Effector memory CD8-positive, alpha-beta T cell (primary cell): Measurements from ENCODE around the gene SENP2.
"Not testable (repeated sequence)": the region's sequence is repeated elsewhere in the genome, so short reads cannot be mapped to it uniquely, and the experiment has no call there.

Experiments
- ATAC-seq: fragments of 150-1000 bp; cut with Tn5 transposase; replicated peaks from 2 replicates; pipeline ENCODE4 v1.10.0; 2021; ENCODE audit warnings: mild to moderate bottlenecking, moderate library complexity
- DNase-seq, 3 experiments: peaks; one replicate each; pipeline ENCODE4 v3.0.0; 2021
- H3K27ac Mint-ChIP-seq, 2 donors: one replicate each; pipeline ENCODE4 v1.8.0; 2022; ENCODE audit warnings: mild to moderate bottlenecking in 2 of 2, mixed read lengths in 2 of 2, moderate library complexity in 2 of 2
- H3K27me3 Mint-ChIP-seq, 2 donors: one replicate each; pipeline ENCODE4 v1.8.0; 2022; ENCODE audit warnings: mixed read lengths in 2 of 2
- H3K36me3 Mint-ChIP-seq: one replicate; pipeline ENCODE4 v1.8.0; 2022; ENCODE audit warnings: mild to moderate bottlenecking, moderate library complexity, mixed read lengths; ENCODE audit not compliant: insufficient read depth
- H3K4me1 Mint-ChIP-seq, 2 donors: one replicate each; pipeline ENCODE4 v1.8.0; 2022; ENCODE audit warnings: low read depth in 2 of 2, mixed read lengths in 2 of 2
- H3K4me3 Mint-ChIP-seq, 2 donors: one replicate each; pipeline ENCODE4 v1.8.0; 2022; ENCODE audit warnings: mild to moderate bottlenecking in 2 of 2, mixed read lengths in 2 of 2, moderate library complexity in 2 of 2
- H3K9me3 Mint-ChIP-seq, 2 donors: one replicate each; pipeline ENCODE4 v1.8.0; 2022; ENCODE audit warnings: mixed read lengths in 2 of 2

SENP2 gene

DNA sequence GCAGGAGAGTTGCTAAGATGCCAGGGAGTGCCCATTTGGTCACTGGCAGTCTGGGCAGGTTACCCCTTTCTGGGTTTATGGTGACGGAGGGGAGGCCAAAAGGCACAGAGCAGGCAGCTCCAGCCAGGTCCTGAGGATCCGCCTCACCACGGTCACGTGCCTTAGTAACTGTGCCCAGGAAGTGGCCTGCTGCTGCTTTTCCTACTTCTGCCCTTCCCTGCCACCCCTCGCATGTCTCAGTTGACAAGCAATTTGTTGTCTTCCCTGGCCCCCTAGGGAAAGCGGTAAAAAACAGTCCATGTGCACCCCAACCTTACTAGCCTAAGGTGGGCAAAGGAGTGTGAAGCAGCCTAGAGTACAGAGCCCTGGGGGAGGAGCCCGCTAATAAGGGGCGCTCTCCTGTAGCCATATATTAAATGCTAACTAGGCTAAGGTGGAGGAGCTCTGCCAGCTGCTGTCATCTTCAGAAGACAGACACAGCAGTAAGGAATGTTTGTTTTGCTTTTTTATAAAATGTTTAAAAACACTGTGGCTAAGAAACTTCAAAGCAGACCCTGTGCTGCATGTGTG, 24.6 kb upstream of the SENP2 start:
- ATAC-seq (no peak), DNase-seq (no peak)
- peaks cover 10 to 25% of the 10 kb centered on the region in 2 donors for H3K27me3 Mint-ChIP-seq
- H3K9me3 Mint-ChIP-seq: no peaks in the 10 kb centered on the region
- H3K4me3 Mint-ChIP-seq: no peak overlapping the region
- H3K36me3 Mint-ChIP-seq: peaks cover 3% of the 10 kb centered on the region
- H3K27ac Mint-ChIP-seq: no peak overlapping the region
- peaks cover 4 to 10% of the 10 kb centered on the region in 2 donors for H3K4me1 Mint-ChIP-seq

DNA sequence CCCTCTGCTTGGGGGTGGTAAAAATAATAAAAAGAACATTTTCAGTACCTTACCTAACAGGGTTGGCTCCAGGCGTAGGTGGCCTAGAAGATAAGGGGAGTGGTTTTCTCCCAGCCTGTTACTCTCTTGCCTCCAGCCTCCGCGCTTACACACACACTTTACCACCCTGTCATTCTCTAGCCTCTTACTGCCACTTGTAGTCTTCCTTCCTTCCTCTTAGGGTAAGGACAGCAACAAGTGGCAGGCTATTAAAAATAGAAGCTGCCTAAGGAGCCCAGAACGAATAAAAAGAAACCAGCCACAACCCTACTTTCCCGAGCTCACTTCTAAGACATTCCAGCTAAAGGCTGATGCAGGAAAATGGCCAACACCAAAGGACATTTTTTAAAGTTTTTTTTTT, 24.1 kb upstream of the SENP2 start:
- Mint-ChIP-seq H3K27ac (no peak overlapping the region), H3K4me3 (no peak overlapping the region)
- ATAC-seq: no peak

DNA sequence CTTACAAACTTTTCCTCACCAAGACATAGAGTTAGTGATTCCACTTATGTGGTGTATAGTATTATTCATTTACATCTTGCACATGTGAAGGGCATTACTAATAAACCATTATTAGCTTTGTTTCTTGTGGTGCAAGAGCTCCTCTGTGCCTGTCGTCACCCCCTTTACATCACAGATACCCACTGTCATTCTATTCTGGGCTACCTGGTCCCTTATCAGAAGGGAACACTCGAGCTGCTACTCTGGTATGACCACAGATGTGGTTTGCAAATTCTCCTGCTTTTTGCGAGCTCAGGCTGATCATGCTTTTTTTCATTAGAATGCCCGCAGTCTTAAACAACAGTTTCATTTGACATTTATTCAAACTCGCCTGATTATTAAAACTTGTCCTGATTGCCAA, 13.9 kb upstream of the SENP2 start:
- Mint-ChIP-seq H3K4me1 (peaks cover 4 to 7% of the 10 kb centered on the region in 2 donors), H3K27me3 (no peaks in the 10 kb centered on the region), H3K27ac (no peak overlapping the region), H3K4me3 (no peak overlapping the region), H3K36me3 (peaks cover 3% of the 10 kb centered on the region), H3K9me3 (no peaks in the 10 kb centered on the region)
- ATAC-seq (no peak), DNase-seq (no peak)

More for the DNA sequence above, 24.1 kb upstream of the SENP2 start:
- DNase-seq: no peak
- H3K9me3 Mint-ChIP-seq: no peaks in the 10 kb centered on the region
- H3K27me3 Mint-ChIP-seq: peaks cover 10 to 25% of the 10 kb centered on the region in 2 donors
- peaks cover 4 to 10% of the 10 kb centered on the region in 2 donors for H3K4me1 Mint-ChIP-seq
- peaks cover 3% of the 10 kb centered on the region for H3K36me3 Mint-ChIP-seq

DNA sequence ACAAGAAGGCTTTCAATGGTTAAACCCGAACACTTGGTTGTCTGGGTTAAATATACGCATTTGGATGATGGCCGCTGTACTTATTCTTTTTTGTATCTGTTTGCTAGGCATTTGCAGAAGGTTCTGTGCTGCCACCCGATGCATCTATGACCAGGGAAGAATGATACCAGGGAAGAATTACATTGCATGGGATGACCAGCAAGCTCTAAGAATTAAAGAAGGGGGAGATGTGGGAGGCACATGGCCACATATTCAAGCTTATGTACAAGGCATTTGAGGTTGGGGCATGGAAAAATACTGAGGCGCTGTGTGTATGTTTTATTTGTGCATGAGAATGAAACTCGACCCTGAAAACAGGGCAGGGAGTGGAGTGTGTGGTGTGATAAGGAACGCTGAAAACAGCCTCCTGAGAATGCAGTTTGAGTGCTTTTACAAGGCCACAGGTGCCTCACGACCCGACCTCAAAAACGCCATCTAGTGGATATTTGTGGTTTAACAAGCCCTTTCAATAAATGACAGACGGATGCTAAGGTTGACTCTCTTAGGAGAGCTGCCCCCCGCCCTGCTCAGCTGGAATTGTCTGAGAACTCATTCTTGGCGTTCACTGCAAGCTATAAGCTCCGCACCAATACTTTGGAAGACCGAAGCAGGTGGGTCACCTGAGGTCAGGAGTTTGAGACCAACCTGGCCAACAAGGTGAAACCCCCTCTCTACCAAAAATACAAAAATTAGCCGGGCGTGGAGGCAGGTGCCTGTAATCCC, 10.8 kb upstream of the SENP2 start:
- not testable (repeated sequence) for H3K36me3 Mint-ChIP-seq, H3K4me3 Mint-ChIP-seq, H3K27me3 Mint-ChIP-seq, H3K4me1 Mint-ChIP-seq, H3K9me3 Mint-ChIP-seq
- peak; percentile 54 to 61 (median 58) for DNase-seq
- H3K27ac Mint-ChIP-seq: peak overlapping the region in 1 of 2 donors; percentile 16
- ATAC-seq: peak; percentile 97

DNA sequence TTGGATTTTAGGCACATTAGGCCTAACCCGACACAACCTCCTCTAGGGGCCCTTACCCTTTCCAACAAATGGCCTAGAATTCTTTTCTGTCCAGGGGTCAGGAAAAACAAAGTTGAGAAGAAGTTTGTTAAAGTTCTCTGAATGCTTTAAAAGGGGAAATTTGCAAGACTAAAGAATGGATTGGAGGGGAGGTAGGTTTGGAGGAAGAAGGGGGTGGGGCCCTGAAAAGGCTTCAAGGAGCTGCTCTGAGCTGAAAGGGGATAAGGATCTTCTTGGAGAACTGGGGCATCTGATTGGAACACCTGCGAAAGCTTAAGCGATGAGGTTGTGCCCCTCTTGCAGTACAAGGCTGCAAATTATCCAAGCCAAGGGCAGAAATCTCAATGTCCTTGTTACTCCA, 3.9 kb upstream of the SENP2 start:
- ATAC-seq: no peak
- H3K4me1 Mint-ChIP-seq: peaks cover 27 to 32% of the 10 kb centered on the region in 2 donors
- no peaks in the 10 kb centered on the region for H3K27me3 Mint-ChIP-seq
- peaks cover 32% of the 10 kb centered on the region for H3K36me3 Mint-ChIP-seq
- H3K9me3 Mint-ChIP-seq: no peaks in the 10 kb centered on the region
- peak overlapping the region in 1 of 2 donors; percentile 54 for H3K4me3 Mint-ChIP-seq
- peak overlapping the region; percentile 72 to 79 for H3K27ac Mint-ChIP-seq
- DNase-seq: no peak

DNA sequence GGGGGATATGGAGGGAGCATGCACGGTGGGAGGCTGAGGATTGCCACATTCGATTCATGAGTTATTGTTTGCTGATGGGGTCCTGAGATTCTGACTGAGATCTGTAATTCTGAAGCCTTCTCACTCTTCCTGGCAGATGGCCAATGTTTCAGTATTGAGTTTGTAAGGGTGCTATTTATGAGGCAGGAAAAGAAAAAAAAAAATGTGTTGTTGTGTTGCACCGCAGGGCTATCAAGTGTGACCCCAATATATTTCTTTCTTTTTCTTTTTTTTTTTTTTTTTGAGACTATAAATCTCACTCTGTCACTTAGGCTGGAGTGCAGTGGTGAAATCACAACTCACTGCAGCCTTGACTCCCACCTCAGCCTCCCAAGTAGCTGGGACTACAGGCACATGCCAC, 3.2 kb upstream of the SENP2 start:
- peaks cover 27 to 34% of the 10 kb centered on the region in 2 donors for H3K4me1 Mint-ChIP-seq
- peak overlapping the region; percentile 72 to 79 for H3K27ac Mint-ChIP-seq
- peak; percentile 55 to 61 (median 56) for DNase-seq
- H3K4me3 Mint-ChIP-seq: peak overlapping the region; percentile 52 to 54
- peaks cover 37% of the 10 kb centered on the region for H3K36me3 Mint-ChIP-seq
- ATAC-seq: peak; percentile 31
- H3K27me3 Mint-ChIP-seq: no peaks in the 10 kb centered on the region
- H3K9me3 Mint-ChIP-seq: no peaks in the 10 kb centered on the region

DNA sequence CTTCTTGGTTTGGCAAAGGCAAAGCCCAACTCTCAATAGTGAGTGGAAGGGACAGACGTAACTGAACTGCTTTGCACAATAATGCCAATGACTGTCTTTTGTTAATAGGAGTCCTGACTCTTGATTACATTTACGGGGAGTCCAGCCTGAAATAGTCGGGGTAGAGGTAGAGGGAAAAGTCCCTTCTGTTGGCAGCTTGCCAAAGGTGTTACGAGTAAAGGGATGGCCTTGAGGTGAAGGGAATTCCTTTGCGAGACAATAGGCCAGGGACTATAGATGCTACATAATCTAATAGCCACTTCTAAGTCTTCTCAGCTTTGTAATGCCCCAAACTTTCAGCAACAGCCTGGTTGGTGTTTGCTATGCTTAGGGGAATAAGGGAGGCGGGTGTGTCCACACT, 2.2 kb upstream of the SENP2 start:
- DNase-seq: no peak
- H3K4me3 Mint-ChIP-seq: peak overlapping the region in 1 of 2 donors; percentile 54

DNA sequence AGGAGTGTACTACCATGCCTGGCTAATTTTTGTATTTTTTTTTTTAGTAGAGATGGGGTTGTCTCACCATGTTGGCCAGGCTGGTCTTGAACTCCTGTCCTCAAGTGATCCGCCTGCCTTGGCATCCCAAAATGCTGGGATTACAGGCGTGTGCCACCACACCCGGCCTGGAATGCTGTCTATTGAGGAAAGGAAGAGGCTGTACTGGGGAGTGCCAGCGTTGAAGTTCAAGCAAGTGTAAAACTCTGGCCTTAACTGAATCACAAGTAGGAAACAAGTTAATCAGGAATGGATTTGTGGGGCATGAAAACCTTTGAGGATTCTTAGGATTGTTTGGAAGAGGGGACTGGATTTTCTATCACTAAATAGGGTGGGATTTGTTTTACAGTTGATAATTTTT, 1.4 kb upstream of the SENP2 start:
- ATAC-seq (no peak), DNase-seq (no peak)
- no peaks in the 10 kb centered on the region for H3K27me3 Mint-ChIP-seq
- H3K27ac Mint-ChIP-seq: peak overlapping the region in 1 of 2 donors; percentile 91
- H3K9me3 Mint-ChIP-seq: no peaks in the 10 kb centered on the region
- H3K4me1 Mint-ChIP-seq: peaks cover 36 to 42% of the 10 kb centered on the region in 2 donors
- peak overlapping the region; percentile 57 to 74 for H3K4me3 Mint-ChIP-seq
- peaks cover 48% of the 10 kb centered on the region for H3K36me3 Mint-ChIP-seq

More for the DNA sequence above, 2.2 kb upstream of the SENP2 start:
- Mint-ChIP-seq H3K27ac (peak overlapping the region in 1 of 2 donors; percentile 79), H3K27me3 (no peaks in the 10 kb centered on the region), H3K4me1 (peaks cover 35 to 41% of the 10 kb centered on the region in 2 donors), H3K9me3 (no peaks in the 10 kb centered on the region), H3K36me3 (peaks cover 45% of the 10 kb centered on the region)
- ATAC-seq: no peak

DNA sequence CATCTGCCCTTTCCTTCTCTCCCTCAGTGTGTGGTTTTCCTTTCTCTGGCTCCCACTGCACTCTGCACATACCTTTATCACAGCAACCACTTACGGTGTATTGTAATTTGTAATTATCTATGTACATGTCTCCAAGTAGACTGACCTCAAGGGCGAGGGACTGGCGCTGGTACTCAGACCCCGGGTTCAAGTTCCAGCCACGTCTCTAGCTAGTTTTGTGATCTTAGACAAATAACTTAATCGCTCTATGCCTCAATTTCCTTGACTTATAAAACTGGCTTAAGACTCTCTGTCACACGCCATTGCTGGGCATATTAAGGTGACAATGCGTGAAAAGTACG, 607 bp upstream of the SENP2 start:
- Mint-ChIP-seq H3K4me3 (peak overlapping the region; percentile 74 to 77), H3K27me3 (no peaks in the 10 kb centered on the region), H3K4me1 (peaks cover 36 to 42% of the 10 kb centered on the region in 2 donors), H3K36me3 (peaks cover 52% of the 10 kb centered on the region), H3K9me3 (no peaks in the 10 kb centered on the region), H3K27ac (peak overlapping the region; percentile 91 to 96)
- DNase-seq (peak in 1 of 3 experiments; percentile 5), ATAC-seq (no peak)

DNA sequence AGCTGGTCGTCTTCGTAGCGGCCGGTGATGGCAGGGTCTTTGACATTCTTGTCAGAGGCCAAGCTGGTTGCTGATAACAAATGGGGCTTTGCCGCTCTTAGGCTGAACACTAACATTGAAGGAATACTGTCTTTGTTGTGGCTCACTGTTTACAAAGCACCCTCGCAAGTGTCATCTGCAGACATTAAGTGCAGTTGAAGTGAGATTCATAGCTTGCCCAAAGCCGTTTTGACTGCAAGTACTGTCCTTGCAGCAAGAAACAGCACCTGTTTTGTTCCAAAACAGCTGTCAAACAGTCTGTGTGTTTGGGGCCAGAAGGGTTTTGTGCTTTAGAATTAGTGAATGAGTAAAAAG, 568 bp downstream of the SENP2 start:
- Mint-ChIP-seq H3K36me3 (peaks cover 61% of the 10 kb centered on the region), H3K4me1 (peaks cover 36 to 43% of the 10 kb centered on the region in 2 donors), H3K27me3 (no peaks in the 10 kb centered on the region), H3K27ac (peak overlapping the region; percentile 91 to 96), H3K4me3 (peak overlapping the region; percentile 74 to 77), H3K9me3 (no peaks in the 10 kb centered on the region)
- ATAC-seq (peak; percentile 3), DNase-seq (no peak)

DNA sequence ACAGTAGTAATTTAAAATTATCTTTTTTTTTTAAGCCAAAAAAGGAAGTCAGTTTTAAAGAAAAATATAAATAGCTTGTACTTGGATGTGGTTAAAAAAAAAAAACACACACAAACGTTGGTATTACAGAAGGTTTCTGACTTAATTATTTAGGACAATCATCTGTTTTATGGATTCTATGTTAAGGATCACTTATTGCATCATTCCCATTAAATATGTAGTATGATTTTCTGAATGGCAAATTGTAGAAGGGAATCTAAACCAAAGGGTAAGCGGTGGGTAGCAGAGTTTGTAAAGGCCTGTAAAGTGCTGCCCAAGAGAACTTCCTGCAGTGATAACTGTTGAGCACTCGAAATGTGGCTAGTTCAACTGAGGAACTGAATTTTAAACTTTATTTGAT, 8.0 kb downstream of the SENP2 start:
- DNase-seq (no peak), ATAC-seq (no peak)
- Mint-ChIP-seq H3K4me1 (peaks cover 4% of the 10 kb centered on the region in 2 donors), H3K36me3 (peaks cover 71% of the 10 kb centered on the region), H3K27me3 (no peaks in the 10 kb centered on the region), H3K4me3 (no peak overlapping the region), H3K27ac (no peak overlapping the region), H3K9me3 (no peaks in the 10 kb centered on the region)

DNA sequence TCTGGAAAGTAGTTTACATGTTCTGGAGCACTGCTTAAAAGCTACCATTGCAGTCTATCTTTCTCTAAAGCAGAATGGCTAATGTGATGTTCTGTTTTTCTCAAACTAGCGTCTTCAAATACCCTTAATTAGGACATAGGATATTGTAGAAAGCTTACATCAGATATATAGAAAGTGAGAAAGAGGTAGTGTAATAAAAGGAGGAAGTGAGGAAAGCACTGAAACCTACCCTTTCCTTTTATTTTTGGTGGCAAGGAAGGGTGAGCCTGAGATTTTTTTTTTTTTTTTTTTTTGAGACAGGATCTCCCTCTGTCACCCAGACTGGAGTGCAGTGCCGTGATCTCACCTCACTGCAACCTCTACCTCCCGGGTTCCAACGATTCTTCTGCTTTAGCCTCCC, 9.4 kb downstream of the SENP2 start:
- DNase-seq: no peak
- H3K36me3 Mint-ChIP-seq: peaks cover 78% of the 10 kb centered on the region
- ATAC-seq: peak; percentile 29
- H3K27me3 Mint-ChIP-seq: no peaks in the 10 kb centered on the region
- peaks cover 4 to 9% of the 10 kb centered on the region in 2 donors for H3K4me1 Mint-ChIP-seq
- H3K4me3 Mint-ChIP-seq: no peak overlapping the region
- H3K27ac Mint-ChIP-seq: peak overlapping the region in 1 of 2 donors; percentile 24
- H3K9me3 Mint-ChIP-seq: no peaks in the 10 kb centered on the region

DNA sequence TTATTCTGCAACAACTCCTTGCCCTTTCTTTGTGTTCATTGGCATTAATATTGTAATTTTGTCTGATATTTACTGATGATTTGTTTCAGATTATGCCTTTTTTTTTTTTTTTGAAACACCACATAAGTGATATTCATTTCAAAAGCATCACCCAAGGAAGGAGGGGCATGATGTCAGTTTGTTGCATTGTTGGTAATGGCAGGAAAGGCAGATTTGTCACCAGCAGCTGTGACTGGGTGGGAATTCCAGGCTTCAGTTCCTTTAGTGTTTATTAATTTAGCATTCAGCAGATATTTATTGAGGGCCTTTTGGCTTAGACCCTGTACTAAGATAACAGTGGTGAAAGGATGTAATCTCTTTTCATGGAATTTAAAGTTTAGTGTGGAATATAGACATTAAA, 19.5 kb downstream of the SENP2 start:
- no peak overlapping the region for H3K4me3 Mint-ChIP-seq
- no peaks in the 10 kb centered on the region for H3K27me3 Mint-ChIP-seq
- H3K36me3 Mint-ChIP-seq: peaks cover 95% of the 10 kb centered on the region
- H3K9me3 Mint-ChIP-seq: no peaks in the 10 kb centered on the region
- H3K4me1 Mint-ChIP-seq: peaks cover 2 to 4% of the 10 kb centered on the region in 2 donors
- ATAC-seq (no peak), DNase-seq (no peak)
- no peak overlapping the region for H3K27ac Mint-ChIP-seq

DNA sequence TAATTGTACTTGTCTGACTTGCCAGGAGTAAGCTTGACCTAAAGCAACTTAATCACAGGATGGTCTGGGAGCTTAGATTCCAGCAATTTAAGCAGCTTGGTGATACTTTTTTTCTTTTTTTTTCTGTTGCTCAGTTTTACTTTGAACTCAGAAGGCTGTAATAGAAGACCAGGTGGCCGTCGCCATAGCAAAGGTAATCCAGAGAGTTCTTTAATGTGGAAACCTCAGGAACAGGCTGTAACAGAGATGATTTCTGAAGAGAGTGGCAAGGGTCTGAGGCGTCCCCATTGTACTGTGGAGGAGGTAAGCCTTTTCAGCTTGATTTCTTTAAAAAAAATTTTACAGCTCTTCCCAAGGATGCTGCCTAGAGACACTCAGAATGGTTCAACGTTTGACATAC, 20.1 kb downstream of the SENP2 start:
- Mint-ChIP-seq H3K9me3 (no peaks in the 10 kb centered on the region), H3K4me3 (no peak overlapping the region), H3K36me3 (peaks cover 95% of the 10 kb centered on the region), H3K4me1 (peaks cover 2 to 4% of the 10 kb centered on the region in 2 donors), H3K27me3 (no peaks in the 10 kb centered on the region), H3K27ac (no peak overlapping the region)
- DNase-seq: no peak
- no peak for ATAC-seq
